HEK293 (cell line): Measurements from ENCODE around the gene CDH5.

Source experiments
- ZBTB20 ChIP-seq: fragments of 450-650 bp; formaldehyde crosslinking; IDR thresholded peaks from 2 replicates; pipeline ENCODE4 v1.5.1; 2016; ENCODE audit warnings: missing biosample characterization, missing genetic modification characterization
- ZNF416 ChIP-seq: fragments of 450-650 bp; formaldehyde crosslinking; IDR thresholded peaks from 2 replicates; pipeline ENCODE4 v1.5.1; 2016; ENCODE audit warnings: missing biosample characterization, missing genetic modification characterization
- TF ChIP-seq, protein P1 (sequence below): IDR thresholded peaks from 2 replicates; pipeline ENCODE4 v1.6.1; 2011; ENCODE audit warnings: mild to moderate bottlenecking, low read depth, low read length, borderline replicate concordance

DNA sequence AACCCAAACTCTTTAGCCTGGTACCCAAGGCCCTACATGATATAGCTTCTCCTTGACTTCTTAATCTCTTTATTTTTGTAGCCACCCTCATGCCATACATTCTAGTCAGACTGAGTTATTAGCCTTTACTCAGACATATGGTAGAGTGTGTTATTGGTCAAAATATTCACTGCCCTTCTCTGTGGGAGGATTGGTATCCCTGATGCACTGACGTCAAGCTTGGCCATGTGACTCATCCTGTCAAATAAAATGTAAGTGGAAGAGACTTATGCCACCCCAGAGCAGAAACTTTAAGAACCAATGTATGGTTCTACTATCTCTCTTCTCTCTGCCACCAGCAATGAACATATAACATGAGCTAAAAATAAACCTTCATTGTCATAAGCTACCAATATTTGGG lies 48.4 kb downstream of the CDH5 start:
- TF ChIP-seq ZNF416 (tag by site-specific recombination) = no peak
- TF ChIP-seq, protein P1, sequence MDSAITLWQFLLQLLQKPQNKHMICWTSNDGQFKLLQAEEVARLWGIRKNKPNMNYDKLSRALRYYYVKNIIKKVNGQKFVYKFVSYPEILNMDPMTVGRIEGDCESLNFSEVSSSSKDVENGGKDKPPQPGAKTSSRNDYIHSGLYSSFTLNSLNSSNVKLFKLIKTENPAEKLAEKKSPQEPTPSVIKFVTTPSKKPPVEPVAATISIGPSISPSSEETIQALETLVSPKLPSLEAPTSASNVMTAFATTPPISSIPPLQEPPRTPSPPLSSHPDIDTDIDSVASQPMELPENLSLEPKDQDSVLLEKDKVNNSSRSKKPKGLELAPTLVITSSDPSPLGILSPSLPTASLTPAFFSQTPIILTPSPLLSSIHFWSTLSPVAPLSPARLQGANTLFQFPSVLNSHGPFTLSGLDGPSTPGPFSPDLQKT = no peak
- no peak for TF ChIP-seq ZBTB20 (tag by site-specific recombination)
